Choroid plexus epithelial cell (primary cell): ENCODE measurements around the gene KRTAP9-6.
"Not testable (repeated sequence)": the region's sequence is repeated elsewhere in the genome, so short reads cannot be mapped to it uniquely, and the experiment has no call there.

Experiments
- DNase-seq: peaks from one replicate; pipeline ENCODE4 v3.0.0-alpha.2; 2010; ENCODE audit warnings: low read depth
- H3K4me3 ChIP-seq: 2 replicates; pipeline ENCODE4 v1.5.1; 2011; ENCODE audit warnings: low read depth, mild to moderate bottlenecking, control low read depth, low read length, moderate library complexity
- CTCF ChIP-seq: conservative IDR thresholded peaks from 2 replicates; pipeline ENCODE4 v1.5.1; 2011; ENCODE audit warnings: low read depth, mild to moderate bottlenecking, control low read depth, inconsistent platforms, low read length, moderate library complexity

Gene KRTAP9-6

GRCh38 chr17:41265078-41265477, at the start of gene KRTAP9-6:
KRTAP9-6 (plus strand) TSS chr17:41265378; CDS start chr17:41265378, 0 bp downstream.
- H3K4me3 ChIP-seq, result no peak within 1 kb of the TSS
- no peak for DNase-seq
- no peak for TF ChIP-seq CTCF

DNA sequence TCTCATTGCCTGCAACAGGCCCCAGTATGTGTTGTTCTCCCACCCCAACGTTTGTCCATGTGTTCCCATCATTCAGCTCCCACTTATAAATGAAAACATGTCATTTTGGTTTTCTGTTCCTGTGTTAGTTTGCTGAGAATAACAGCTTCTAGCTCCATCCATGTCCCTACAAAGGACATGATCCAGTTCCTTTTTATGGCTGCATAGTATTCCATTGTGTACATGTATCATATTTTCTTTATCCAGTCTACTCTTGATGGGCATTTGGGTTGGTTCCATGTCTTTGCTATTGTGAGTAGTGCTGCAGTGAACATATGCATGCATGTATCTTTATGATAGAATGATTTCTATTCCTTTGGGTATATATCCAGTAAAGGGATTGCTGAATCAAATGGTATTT, 49.5 kb upstream of the KRTAP9-6 start:
- H3K4me3 ChIP-seq, result no peak overlapping the region
- DNase-seq, result no peak
- no peak for TF ChIP-seq CTCF

DNA sequence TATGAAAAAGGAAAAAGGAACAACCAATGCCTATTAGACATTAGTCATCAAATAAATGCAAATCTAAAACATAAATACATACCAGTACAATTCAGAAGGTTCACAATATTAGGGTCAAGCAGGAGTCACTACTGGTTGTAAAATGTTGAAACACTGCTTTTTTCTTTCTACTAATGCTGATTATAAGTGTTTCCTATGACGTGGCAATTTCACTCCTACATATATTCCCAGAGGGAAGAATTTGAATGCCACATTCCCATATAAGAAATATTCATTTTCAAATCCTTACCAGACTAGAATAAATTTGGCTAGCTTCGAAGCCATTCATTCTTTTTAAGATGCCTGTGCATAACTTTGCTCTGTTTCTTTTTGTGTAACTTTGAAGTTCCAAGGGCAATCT, 41.4 kb upstream of the KRTAP9-6 start:
- DNase-seq, result no peak
- TF ChIP-seq CTCF, result no peak
- no peak overlapping the region for H3K4me3 ChIP-seq

GRCh38 chr17:41226051-41226450, 39.1 kb upstream of the KRTAP9-6 start:
- no peak for DNase-seq
- no peak for TF ChIP-seq CTCF
- no peak overlapping the region for H3K4me3 ChIP-seq

DNA sequence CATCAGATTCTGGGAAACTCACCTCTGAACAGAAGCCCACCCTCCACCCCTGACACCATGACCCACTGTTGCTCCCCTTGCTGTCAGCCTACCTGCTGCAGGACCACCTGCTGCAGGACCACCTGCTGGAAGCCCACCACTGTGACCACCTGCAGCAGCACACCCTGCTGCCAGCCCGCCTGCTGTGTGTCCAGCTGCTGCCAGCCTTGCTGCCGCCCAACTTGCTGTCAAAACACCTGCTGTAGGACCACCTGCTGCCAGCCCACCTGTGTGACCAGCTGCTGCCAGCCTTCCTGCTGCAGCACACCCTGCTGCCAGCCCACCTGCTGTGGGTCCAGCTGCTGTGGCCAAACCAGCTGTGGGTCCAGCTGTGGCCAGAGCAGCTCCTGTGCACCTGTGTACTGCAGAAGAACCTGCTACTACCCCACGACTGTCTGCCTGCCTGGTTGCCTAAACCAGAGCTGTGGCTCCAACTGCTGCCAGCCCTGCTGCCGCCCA, 38.5 kb upstream of the KRTAP9-6 start, which contains the start of gene KRTAP9-2:
TSS of gene KRTAP9-2 (plus strand) at position 51 of the 498 bp plus-strand sequence. CDS start at position 58, 7 bp downstream.
- H3K4me3 ChIP-seq, DNase-seq: not testable (repeated sequence)

GRCh38 chr17:41230094-41230493, 35.1 kb upstream of the KRTAP9-6 start:
- DNase-seq, result no peak
- H3K4me3 ChIP-seq, result no peak overlapping the region
- TF ChIP-seq CTCF, result no peak

DNA sequence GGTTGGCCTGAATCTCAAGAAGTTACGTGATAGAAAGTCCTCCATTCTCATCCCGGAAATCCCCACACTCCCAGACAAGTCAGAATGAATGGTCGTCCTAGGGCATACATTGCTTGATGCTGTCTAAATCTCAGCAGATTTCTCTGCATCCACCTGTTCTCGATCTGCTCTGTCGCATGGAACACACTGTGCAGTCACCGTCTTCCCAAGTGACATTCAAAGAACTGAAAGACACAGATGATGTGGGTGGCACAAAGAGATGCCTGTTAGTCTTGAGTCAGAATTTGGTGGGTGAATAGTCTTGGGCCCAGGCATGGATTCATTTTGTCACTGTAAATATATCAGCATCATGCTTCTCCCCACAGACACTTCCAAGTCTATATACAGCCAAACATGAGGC, 33.4 kb upstream of the KRTAP9-6 start:
- TF ChIP-seq CTCF, result no peak
- no peak overlapping the region for H3K4me3 ChIP-seq
- DNase-seq, result no peak

DNA sequence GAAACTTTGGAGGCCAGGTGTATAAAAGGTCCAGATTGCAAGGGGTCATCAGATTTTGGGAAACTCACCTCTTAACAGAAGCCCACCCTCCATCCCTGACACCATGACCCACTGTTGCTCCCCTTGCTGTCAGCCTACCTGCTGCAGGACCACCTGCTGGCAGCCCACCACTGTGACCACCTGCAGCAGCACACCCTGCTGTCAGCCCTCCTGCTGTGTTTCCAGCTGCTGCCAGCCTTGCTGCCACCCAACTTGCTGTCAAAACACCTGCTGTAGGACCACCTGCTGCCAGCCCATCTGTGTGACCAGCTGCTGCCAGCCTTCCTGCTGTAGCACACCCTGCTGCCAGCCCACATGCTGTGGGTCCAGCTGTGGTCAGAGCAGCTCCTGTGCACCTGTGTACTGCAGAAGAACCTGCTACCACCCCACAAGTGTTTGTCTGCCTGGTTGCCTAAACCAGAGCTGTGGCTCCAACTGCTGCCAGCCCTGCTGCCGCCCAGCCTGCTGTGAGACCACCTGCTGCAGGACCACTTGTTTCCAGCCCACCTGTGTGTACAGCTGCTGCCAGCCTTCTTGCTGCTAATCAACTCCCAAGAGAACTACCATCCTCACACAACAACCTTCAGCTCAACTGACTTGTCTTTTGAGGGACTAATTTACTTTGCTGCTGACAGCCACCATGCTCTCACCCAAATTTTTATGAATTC, 32.6 kb upstream of the KRTAP9-6 start, which contains the start of gene KRTAP9-3:
TSS of gene KRTAP9-3 (plus strand) at position 51 of the 707 bp plus-strand sequence. CDS start at position 104, 53 bp downstream.
- H3K4me3 ChIP-seq, DNase-seq: not testable (repeated sequence)

GRCh38 chr17:41237116-41237515, 28.1 kb upstream of the KRTAP9-6 start:
- not testable (repeated sequence) for H3K4me3 ChIP-seq, DNase-seq

DNA sequence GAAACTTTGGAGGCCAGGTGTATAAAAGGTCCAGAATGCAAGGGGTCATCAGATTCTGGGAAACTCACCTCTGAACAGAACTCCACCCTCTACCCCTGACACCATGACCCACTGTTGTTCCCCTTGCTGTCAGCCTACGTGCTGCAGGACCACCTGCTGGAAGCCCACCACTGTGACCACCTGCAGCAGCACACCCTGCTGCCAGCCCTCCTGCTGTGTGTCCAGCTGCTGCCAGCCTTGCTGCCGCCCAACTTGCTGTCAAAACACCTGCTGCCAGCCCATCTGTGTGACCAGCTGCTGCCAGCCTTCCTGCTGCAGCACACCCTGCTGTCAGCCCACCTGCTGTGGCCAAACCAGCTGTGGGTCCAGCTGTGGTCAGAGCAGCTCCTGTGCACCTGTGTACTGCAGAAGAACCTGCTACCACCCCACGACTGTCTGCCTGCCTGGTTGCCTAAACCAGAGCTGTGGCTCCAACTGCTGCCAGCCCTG, 27.2 kb upstream of the KRTAP9-6 start, which contains the start of gene KRTAP9-8:
TSS of gene KRTAP9-8 (plus strand) at position 51 of the 489 bp plus-strand sequence. CDS start at position 104, 53 bp downstream.
- DNase-seq, result not testable (repeated sequence)

GRCh38 chr17:41246995-41247787, 18.0 kb upstream of the KRTAP9-6 start:
- not testable (repeated sequence) for DNase-seq, H3K4me3 ChIP-seq

More for the DNA sequence above, 27.2 kb upstream of the KRTAP9-6 start, which contains the start of gene KRTAP9-8:
- not testable (repeated sequence) for H3K4me3 ChIP-seq
